Measurements from ENCODE around the gene SH2D3A.

The SH2D3A gene

GRCh38 chr19:6736917-6737283 lies 30.3 kb downstream of the SH2D3A start:
- no peak for DNase-seq

DNA sequence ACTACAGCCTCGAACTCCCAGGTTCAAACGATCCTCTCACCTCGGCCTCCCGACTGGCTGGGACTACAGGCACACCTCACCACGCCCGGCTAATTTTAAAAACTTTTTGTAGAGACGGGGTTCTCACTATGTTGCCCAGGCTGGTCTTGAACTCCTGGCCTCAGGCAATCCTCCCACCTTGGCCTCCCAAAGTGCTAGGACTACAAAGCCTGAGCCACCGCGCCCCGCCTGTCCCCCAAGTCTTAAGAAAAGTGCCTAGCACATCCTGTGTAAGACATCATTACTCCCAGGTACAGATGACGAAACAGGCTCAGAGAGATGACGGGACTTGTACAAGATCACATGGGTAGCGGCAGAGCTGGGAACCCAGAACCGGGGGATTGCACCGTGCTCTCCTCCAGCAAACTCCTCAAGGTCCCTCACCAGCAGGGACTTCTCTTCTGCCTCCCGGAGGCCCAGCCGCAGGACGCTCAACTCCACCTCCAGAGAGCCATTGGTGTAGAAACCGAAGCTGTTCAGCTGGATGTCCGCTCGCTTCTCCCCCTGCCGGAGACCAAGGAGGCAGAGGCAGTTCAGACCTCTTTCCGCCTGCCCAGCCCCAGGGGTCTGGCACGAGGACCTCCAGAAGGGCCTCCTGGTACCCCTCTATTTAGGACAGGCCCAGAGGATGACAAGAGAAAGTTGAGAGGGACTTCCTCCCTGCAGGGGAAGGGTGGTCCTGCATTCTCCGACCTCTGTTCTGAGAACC lies 30.9 kb downstream of the SH2D3A start:
- peak; percentile 69 for DNase-seq

DNA sequence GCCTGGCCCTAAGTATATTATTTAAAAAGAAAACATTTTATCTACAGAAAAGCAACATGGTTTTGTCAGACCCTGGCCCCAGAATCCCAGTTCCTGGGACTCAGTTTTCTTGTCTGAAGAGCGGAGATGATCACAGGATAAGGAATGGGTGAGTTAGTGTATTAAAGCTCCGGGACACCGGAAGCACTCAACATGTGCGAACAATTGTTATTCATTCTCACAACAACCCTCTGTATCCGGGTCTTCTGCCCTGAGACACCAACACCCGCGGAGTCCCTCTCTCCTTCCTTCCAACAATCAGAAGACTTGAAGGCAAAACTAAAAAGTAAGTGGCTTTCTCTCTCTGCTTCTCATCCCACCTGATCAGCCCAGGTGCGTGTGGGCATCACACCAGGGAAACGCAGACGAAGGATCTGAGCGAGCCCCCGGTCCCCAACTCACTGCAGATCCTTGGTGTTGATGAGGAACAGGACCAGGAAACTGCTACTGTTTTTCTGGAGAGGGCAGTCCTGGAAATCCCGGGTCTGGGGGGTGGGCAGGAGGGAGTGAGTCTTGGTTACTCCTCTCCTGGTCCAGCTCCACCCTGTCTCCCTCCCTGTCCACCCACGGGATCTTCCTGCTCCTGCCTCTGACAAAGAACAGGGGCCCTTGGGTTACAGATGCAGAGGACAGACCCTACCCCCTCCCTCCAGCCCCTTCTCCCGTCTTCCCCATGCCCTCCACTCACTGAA lies 31.9 kb downstream of the SH2D3A start:
- no peak for DNase-seq

- no peak for DNase-seq
Measured at GRCh38 chr19:6734096-6734696, 33.0 kb downstream of the SH2D3A start.

GRCh38 chr19:6733338-6734095 lies 33.7 kb downstream of the SH2D3A start:
- DNase-seq: no peak

DNA sequence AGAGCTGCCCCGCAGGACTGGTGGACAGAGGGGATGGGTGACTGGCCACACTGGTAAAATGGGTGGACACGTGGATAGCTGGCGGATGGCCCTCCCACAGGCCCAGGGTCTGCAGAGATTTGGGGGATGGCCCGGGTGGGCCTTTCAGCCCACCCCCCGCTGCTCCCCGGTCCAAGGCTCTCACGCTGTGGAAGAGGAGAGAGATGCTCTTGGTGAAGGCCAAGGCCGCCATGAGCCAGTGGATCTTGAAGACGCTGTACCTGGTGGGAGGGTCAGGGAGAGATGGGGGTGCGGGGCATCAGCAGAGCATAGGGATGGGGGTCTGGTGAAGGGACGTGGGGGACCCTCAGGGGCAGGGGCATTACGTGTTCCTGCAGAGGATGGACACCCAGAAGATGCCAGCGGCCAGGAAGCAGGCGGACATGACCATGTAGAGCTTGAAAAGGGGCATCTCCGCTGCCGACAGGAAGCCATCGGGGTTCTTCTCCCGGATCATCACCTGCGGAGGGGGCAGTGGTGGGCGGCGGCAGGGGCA lies 34.4 kb downstream of the SH2D3A start:
- no peak for DNase-seq

GRCh38 chr19:6731822-6732221 lies 35.4 kb downstream of the SH2D3A start:
- DNase-seq: no peak

GRCh38 chr19:6730941-6731670 lies 36.1 kb downstream of the SH2D3A start:
- DNase-seq: no peak

DNA sequence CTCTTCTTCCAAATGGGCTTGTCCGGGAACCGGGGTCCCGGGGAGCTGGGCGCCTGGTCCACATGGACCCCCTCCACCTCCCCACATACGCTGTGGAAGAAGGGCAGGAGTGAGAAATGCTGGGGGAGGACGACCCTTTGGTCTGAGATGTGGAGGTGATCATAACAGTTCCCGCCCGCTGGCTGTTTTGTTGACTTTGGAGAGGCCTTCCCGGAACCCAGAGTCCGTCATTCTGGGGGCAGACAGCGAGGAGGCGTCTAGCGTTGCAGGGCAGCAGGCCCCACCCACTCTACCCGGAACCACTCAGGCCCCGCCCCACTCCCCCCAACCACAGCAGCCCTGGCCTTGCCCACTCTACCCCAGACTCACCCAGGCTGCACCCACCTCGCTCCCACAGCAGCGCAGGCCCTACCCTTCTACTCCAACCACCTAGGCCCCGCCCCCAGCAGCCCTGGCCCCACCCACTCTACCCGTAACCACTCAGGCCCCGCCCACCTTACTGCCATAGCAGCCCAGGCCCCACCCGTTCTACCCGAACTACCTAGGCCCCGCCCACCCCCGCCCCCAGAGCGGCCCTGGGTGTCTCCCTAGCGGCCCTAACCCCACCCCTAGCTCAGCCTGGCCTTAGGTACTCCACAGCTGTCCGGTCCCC lies 37.0 kb downstream of the SH2D3A start:
- no peak for DNase-seq

DNA sequence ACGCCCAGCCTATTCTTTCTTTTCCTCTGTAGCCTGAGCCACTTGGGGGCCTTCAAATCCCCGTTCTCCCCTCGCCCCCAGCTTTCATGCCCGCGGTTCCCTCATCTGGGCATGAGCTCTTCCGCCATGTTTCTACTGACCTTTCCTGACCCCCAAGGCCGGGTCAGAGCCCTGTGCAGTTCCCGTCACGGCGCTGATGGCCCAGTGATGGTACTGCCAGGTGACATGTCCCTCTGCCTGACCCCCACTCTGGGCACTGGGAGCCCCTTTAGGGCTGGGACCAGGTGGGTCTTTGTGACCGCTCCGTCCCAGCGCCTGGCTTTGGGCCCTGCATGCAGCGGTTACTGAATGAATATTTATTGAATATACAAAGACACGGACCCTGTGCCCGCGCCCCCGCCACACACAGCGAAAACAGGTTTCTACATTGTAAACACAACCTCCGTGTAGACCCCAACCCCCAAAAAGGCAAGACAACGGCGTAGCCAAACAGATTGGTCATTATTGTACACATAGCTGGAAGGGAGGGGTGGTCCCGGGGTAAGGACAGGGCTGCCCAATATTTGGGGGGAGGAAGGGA lies 37.6 kb downstream of the SH2D3A start:
- DNase-seq: no peak

DNA sequence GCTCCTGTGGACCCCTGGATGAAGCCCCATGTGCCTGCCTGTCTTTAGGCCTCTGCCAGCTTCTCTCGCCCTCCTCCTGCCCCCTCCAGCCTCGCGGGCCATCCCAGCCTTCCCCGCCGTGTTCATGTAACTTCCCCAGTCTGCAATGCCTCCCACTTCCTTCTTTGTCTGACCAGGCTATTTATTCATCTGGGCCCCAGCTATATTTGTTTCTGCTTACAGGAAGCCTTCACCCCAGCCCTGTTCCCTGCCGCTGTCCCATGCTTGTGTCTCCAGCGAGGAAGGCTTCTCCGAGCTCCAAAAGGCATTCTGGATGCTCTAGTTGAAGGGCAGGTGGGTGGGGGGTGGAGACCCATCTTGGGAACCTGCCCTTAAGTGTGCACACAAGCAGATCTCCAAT lies 38.9 kb downstream of the SH2D3A start:
- DNase-seq: peak; percentile 77

DNA sequence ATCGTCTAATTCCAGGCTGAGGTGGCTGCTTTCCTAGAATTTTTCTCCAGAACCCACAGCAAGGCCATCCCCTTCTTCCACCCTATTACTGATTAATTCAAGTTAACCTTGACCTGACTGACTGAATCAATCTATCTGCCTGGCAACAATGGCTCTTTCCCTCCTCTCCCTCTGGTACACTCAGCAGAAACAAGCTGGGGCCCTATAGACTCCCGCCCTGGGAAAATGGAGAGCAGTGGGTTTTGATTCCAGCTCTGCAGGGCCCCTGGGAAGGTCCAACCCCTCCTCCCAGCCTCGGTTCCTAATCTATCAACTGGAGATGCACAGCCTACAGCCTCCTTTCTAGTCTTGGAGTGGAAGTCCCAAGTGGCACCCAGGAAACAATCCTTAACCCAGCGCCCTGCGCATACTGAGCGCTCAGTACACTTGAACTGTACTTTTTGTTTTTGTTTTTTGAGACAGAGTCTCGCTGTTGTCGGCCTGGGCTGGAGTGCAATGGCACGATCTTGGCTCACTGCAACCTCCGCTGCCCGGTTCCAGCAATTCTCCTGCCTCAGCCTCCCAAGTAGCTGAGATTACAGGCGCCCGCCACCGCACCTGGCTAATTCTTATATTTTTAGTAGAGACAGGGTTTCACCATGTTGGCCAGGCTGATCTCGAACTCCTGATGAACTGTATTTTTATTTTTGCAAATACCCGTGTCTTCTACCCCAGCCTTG lies 41.6 kb downstream of the SH2D3A start:
- DNase-seq: no peak

DNA sequence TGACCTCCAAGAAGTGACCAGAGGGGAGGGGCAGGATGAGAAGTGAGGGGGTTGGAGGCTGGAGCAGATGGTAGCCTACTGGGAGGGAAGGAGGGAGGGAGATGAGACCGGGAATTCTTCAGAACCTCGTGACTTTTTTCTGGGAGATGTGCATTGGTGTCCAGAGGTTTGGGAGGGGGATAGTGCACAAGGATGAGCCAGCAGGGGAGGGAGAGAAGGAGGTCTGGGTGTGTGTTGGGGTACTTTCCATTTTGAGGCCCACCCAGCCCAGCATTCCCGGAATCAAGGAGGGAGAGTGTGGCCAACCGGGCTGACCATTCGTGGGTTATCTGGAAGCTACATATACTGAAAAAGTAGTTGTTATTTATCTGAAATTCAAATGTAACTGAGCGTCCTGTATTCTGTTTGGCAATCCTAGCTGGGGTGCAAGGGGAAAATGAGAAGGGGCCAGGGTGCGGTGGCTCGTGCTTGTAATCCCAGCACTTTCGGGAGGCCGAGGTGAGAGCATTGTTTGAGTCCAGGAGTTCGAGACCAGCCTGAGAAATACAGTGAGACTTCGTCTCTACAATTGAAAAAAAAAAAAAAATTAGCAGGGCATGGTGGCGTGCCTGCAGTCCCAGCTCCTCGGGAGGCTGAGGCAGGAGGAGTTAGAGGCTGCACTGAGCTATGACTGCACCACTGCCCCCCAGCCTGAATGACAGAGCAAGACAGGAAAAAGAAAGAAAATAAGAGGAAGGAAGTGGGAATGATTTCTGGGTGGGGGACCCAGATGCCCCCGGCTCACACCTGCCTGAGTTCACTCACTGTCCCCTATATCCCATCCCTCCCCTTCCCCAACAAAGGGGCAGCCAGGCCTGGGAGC lies 42.4 kb downstream of the SH2D3A start:
- no peak for DNase-seq

GRCh38 chr19:6723738-6724137 lies 43.5 kb downstream of the SH2D3A start:
- peak; percentile 47 for DNase-seq

DNA sequence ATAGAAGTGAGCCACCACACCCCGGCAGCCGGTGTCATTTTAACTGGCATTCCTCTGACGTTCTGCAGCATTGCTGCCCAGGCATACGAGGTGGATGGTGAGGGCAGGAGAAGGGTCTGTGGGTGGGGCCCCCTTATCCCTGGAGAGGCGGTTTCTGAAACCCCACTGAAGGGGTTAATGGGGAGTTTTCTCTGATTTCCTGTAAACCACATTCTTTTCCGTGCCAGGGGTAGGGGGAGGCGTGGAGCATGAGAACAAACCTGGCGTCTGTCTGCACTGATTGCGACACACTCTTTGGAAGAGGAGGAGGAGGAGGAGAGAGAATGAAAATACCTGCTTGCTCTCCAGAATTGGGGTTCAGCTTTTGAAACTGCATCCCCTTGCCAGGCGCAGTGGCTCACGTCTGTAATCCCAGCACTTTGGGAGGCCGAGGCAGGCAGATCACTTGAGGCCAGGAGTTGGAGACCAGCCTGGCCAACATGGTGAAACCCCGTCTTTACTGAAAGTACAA lies 44.1 kb downstream of the SH2D3A start:
- DNase-seq: no peak

DNA sequence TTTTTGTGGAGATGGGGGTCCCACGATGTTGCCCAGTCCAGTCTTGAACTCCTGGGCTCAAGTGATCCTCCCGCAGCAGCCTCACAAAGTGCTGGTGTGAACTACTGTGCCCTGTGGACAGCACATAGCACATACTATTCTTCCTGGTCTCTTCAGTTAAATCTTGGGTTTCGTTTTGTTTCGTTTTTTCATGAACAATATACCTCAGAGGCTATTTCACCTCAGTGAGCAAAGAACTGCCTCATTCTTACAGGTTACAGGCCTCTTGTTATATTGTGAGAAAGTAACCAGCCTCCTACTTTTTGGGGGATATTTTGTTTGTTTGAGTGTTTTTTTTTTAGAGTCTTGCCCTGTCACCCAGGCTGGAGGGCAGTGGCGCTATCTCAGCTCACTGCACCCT lies 45.5 kb downstream of the SH2D3A start:
- no peak for DNase-seq

DNA sequence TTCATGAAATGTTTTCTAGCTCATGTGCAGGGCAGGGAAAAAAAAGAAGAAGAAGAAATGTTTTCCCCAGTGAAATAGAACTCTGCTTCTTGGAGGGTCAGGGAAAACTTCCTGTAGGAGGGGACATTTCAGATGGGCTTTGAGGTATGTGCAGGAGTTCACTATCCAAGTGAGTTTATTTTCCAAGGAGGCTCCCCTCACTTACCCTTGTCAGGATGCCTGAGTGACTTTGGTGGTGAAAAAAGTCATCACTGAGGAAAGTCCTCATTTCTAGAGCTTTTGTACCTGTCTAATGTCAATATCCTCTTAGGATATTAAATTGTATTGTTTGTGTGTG lies 46.1 kb downstream of the SH2D3A start:
- DNase-seq: no peak

GRCh38 chr19:6720369-6721137 lies 46.7 kb downstream of the SH2D3A start, which contains the start of gene C3:
C3 (minus strand) TSS chr19:6720650; CDS start chr19:6720589, 61 bp downstream.
- no peak for DNase-seq

GRCh38 chr19:6719992-6720368 lies 47.3 kb downstream of the SH2D3A start:
- DNase-seq: no peak

Data from GDM1 (cell line).